Prostate gland (tissue), 2 donors: Measurements from ENCODE around the gene RBCK1. TPM values are rescaled to one million over a fixed set of nuclear protein-coding genes. Genes with fewer than 3 reads are reported as not detected.
"Not testable (repeated sequence)": the region's sequence is repeated elsewhere in the genome, so short reads cannot be mapped to it uniquely, and the experiment has no call there.

Source experiments
- DNase-seq: peaks from one replicate; pipeline ENCODE4 v3.0.0-alpha.2; 2019; ENCODE audit warnings: low spot score
- H3K27ac ChIP-seq, 2 donors: fragments of 200-600 bp; sonication (generic); 2 replicates each; pipeline ENCODE4 v1.5.1; 2017 to 2019
- H3K27me3 ChIP-seq: fragments of 200-600 bp; sonication (generic); replicated peaks from 2 replicates; pipeline ENCODE4 v1.5.1; 2019; ENCODE audit not compliant: insufficient read depth
- H3K36me3 ChIP-seq, 2 donors: fragments of 200-600 bp; sonication (generic); 1 replicate in 1 of 2; 2 replicates in 1 of 2; pipeline versions ENCODE4 v1.5.1 to v1.8.1; 2017 to 2019
- H3K4me1 ChIP-seq: fragments of 200-600 bp; sonication (generic); replicated peaks from 2 replicates; pipeline ENCODE4 v1.5.1; 2019
- H3K4me3 ChIP-seq, 2 donors: fragments of 200-600 bp; sonication (generic); 2 replicates each; pipeline ENCODE4 v1.5.1; 2017 to 2019
- H3K9me3 ChIP-seq: fragments of 200-600 bp; sonication (generic); 2 replicates; pipeline ENCODE4 v1.5.1; 2017
- POLR2A ChIP-seq: fragments of 450-650 bp; IDR thresholded peaks from one replicate; pipeline ENCODE4 v1.6.1; 2016; ENCODE audit warnings: antibody characterized with exemption, mild to moderate bottlenecking
- POLR2AphosphoS5 ChIP-seq: sonication (generic); formaldehyde crosslinking; IDR thresholded peaks from one replicate; pipeline ENCODE4 v1.6.1; 2017; ENCODE audit warnings: antibody characterized with exemption
- WGBS: methylation state at CpG from one replicate; pipeline ENCODE4 v1.1.5; 2018; 5-methylcytosine and 5-hydroxymethylcytosine counted together
- intact Hi-C: fragments of 100-400 bp; cut with DNase I; formaldehyde crosslinking; loops from one replicate; pipeline ENCODE4 v1.14.2; 2022
- total RNA-seq, 2 donors: library from RNA; depleted of rRNA; stranded (reverse); fragments of >200 nt; gene quantifications; one replicate each; pipeline ENCODE4 v1.1.0, GENCODE V29; 2016
- TF ChIP-seq, protein P1 (sequence below), 4 experiments: fragments of 200-600 bp in 2 of 4; fragments of 450-650 bp in 2 of 4; sonication (generic) in 2 of 4; IDR thresholded peaks; 1 replicate in 3 of 4; 2 replicates in 1 of 4; pipeline ENCODE4 v1.5.1; 2016 to 2019; ENCODE audit warnings: antibody characterized with exemption in 4 of 4, mild to moderate bottlenecking in 2 of 4, moderate library complexity in 2 of 4

RBCK1 gene
- total RNA-seq, 2 donors from 2014 or later: 108 to 158 TPM

DNA sequence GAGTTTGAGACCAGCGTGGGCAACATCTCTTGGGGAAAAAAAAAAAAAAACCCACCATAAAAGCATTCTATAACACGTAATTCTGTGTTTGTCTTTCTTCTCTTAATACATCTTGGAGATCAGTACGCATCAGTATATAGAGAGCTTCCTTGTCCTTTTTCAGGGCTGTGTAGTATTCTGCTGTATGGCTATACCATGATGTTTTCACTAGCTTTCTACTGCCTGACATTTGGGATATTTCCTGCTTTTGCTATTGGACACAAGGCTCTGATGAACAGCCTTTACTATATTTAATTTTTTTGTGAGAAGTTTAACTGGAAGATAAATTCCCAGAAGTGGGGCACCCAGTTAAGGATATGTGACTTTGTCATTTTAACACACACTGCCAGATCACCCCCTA lies 20.6 kb upstream of the RBCK1 start:
- Histone ChIP-seq H3K4me3 (no peak overlapping the region), H3K27ac (no peak overlapping the region), H3K36me3 (no peaks in the 10 kb centered on the region), H3K4me1 (no peaks in the 10 kb centered on the region), H3K9me3 (no peaks in the 10 kb centered on the region), H3K27me3 (no peaks in the 10 kb centered on the region)
- DNase-seq: no peak
- intact Hi-C loops: no loop called here
- 88% methylated on average over 3 of the region's 3 CpGs for WGBS
- TF ChIP-seq POLR2AphosphoS5: no peak
- TF ChIP-seq POLR2A: no peak
- TF ChIP-seq, protein P1, sequence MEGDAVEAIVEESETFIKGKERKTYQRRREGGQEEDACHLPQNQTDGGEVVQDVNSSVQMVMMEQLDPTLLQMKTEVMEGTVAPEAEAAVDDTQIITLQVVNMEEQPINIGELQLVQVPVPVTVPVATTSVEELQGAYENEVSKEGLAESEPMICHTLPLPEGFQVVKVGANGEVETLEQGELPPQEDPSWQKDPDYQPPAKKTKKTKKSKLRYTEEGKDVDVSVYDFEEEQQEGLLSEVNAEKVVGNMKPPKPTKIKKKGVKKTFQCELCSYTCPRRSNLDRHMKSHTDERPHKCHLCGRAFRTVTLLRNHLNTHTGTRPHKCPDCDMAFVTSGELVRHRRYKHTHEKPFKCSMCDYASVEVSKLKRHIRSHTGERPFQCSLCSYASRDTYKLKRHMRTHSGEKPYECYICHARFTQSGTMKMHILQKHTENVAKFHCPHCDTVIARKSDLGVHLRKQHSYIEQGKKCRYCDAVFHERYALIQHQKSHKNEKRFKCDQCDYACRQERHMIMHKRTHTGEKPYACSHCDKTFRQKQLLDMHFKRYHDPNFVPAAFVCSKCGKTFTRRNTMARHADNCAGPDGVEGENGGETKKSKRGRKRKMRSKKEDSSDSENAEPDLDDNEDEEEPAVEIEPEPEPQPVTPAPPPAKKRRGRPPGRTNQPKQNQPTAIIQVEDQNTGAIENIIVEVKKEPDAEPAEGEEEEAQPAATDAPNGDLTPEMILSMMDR (IDR thresholded peaks at IDR 0.05): no peak

DNA sequence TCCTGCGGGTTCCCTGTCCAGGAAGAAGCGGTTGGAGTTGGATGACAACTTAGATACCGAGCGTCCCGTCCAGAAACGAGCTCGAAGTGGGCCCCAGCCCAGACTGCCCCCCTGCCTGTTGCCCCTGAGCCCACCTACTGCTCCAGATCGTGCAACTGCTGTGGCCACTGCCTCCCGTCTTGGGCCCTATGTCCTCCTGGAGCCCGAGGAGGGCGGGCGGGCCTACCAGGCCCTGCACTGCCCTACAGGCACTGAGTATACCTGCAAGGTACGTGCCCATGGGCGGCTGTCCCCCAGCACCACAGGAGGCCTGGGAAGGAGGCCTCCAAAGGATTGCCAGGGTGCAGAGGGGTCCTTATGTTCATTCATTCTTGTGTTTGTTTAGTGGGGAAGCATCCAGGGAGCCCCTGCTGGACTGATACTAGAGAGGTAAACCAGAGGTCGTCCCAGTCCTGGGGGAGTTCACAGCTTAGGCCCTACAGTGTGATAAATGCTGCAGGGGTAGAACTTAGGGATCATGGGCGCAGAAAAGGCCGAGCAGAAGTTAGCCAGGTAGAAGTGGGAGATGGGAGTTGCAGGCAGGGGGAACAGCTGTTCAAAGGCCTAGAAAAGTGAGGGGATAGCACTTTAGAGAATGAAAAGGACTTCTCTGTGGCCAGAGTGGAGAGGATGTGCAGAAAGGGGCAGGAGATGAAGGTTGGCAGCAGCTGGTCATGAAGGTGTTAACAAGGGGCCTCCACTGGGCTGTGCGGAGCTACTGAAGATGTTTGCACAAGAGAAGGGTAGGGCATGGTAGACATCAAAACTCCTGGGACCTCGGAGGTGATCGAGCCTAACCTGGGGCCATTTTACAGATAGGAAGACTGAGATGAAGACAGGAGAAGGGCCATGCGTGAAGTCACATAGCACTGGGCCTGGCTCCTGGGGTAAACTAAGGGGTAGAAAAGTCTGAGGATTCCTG lies 19.8 kb upstream of the RBCK1 start:
- intact Hi-C loops: no loop called here
- no peaks in the 10 kb centered on the region for H3K27me3 ChIP-seq
- H3K4me3 ChIP-seq: no peak overlapping the region
- TF ChIP-seq POLR2AphosphoS5 (no peak), POLR2A (no peak)
- TF ChIP-seq, protein P1 (IDR thresholded peaks at IDR 0.05): no peak
- 82% methylated on average over 17 of the region's 21 CpGs for WGBS
- DNase-seq: no peak
- no peak overlapping the region for H3K27ac ChIP-seq
- H3K36me3 ChIP-seq: no peaks in the 10 kb centered on the region
- H3K9me3 ChIP-seq: no peaks in the 10 kb centered on the region
- H3K4me1 ChIP-seq: no peaks in the 10 kb centered on the region

DNA sequence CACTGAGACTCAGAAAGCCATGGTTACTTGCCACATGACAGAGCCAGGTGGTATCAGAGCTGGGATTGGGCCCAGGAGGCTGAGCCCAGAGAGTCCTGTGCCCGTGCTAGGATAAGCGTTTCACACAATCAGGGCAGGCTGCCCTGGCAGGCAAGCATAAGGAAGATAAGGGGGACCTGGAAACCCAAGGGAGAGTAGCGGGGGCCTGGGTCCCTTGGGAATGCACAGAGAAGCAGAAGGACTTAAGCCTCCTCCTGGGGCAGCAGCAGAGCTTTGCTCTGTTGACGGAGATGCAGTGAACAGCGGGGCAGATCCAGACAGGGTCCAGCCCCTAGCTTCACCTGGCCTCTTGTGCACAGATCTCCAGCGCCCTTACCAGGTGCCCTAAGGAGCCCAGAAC lies 18.9 kb upstream of the RBCK1 start:
- Histone ChIP-seq H3K4me1 (no peaks in the 10 kb centered on the region), H3K27ac (no peak overlapping the region), H3K9me3 (no peaks in the 10 kb centered on the region), H3K27me3 (no peaks in the 10 kb centered on the region), H3K36me3 (no peaks in the 10 kb centered on the region), H3K4me3 (no peak overlapping the region)
- DNase-seq: no peak
- 84% methylated on average over 6 of the region's 6 CpGs for WGBS
- TF ChIP-seq POLR2A (no peak), POLR2AphosphoS5 (no peak)
- TF ChIP-seq, protein P1 (IDR thresholded peaks at IDR 0.05): no peak
- intact Hi-C loops: no loop called here

DNA sequence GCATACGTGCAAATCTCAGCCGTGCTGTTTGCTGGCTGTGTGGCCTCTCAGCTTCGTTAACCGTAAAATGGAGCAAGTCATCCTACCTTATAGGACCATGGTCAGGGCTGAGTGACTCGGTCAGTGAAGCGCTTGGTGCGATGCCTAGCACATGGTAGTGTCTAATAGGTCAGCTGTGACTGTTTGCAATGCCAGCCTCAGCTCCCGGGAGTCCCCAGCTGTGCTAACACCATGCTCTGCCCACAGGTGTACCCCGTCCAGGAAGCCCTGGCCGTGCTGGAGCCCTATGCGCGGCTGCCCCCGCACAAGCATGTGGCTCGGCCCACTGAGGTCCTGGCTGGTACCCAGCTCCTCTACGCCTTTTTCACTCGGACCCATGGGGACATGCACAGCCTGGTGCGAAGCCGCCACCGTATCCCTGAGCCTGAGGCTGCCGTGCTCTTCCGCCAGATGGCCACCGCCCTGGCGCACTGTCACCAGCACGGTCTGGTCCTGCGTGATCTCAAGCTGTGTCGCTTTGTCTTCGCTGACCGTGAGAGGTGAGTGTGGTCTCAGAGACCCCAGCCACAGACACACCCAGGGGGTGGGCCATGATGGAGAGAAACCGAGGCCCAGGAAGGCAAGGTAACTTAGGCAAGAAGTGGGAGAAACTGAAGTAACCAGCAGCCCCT lies 16.9 kb upstream of the RBCK1 start:
- WGBS: 88% methylated on average over 29 of the region's 29 CpGs
- Histone ChIP-seq H3K36me3 (no peaks in the 10 kb centered on the region), H3K9me3 (no peaks in the 10 kb centered on the region), H3K27me3 (no peaks in the 10 kb centered on the region), H3K4me3 (no peak overlapping the region), H3K4me1 (no peaks in the 10 kb centered on the region), H3K27ac (no peak overlapping the region)
- no peak for DNase-seq
- intact Hi-C loops: no loop called here
- TF ChIP-seq POLR2A: no peak
- TF ChIP-seq POLR2AphosphoS5: no peak
- TF ChIP-seq, protein P1 (IDR thresholded peaks at IDR 0.05): no peak

DNA sequence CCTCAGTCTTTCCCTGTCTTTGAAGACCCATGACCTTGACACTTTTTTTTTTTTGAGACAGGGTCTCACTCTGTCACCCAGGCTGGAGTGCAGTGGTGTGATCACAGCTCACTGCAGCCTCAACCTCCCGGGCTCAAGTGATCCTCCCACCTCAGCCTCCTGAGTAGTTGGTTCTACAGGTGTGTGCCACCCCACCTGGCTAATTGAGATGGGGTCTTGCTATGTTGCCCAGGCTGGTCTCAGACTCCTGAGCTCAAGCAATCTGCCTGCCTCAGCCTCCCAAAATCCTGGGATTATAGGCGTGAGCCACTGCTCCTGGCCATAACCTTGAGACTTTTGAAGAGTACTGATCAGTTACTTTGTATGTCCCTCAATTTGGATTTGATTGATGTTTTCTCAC lies 14.8 kb upstream of the RBCK1 start:
- not testable (repeated sequence) for H3K36me3 ChIP-seq
- 97% methylated on average over 2 of the region's 2 CpGs for WGBS

More for the DNA sequence above, 14.8 kb upstream of the RBCK1 start:
- DNase-seq, H3K4me3 ChIP-seq, H3K4me1 ChIP-seq, H3K9me3 ChIP-seq, intact Hi-C loops, H3K27ac ChIP-seq, H3K27me3 ChIP-seq: not testable (repeated sequence)
